SIG-M5 treated with dmso at 0.1 percent for 504 hours (cell line): Measurements from ENCODE around the gene PDSS2.
"Not testable (repeated sequence)": the region's sequence is repeated elsewhere in the genome, so short reads cannot be mapped to it uniquely, and the experiment has no call there.

Experiments
- DNase-seq: peaks from one replicate; lab custom pipeline; 2025; ENCODE audit not compliant: unreplicated experiment; lab: John Stamatoyannopoulos, UW

The PDSS2 gene

GRCh38 chr6:107459283-107460082 is at the start of gene PDSS2:
PDSS2 (minus strand) TSS chr6:107459564; CDS start chr6:107459285, 279 bp downstream.
- peak; percentile 96 for DNase-seq

- no peak for DNase-seq
These were observed 46.8 kb upstream of the PDSS2 start for GRCh38 chr6:107506145-107506544.

GRCh38 chr6:107504270-107505026 is 45.1 kb upstream of the PDSS2 start:
- no peak for DNase-seq

- no peak for DNase-seq
These were observed 37.7 kb upstream of the PDSS2 start for GRCh38 chr6:107496892-107497684.

- no peak for DNase-seq
These were observed 36.6 kb upstream of the PDSS2 start for GRCh38 chr6:107495971-107496370.

- DNase-seq: no peak
These were observed 35.9 kb upstream of the PDSS2 start for GRCh38 chr6:107495196-107495643.

- DNase-seq: peak; percentile 55
These were observed 34.0 kb upstream of the PDSS2 start for GRCh38 chr6:107493158-107494057.

GRCh38 chr6:107491760-107492660 is 32.6 kb upstream of the PDSS2 start:
- no peak for DNase-seq

- no peak for DNase-seq
These were observed 31.8 kb upstream of the PDSS2 start for GRCh38 chr6:107491138-107491609.

GRCh38 chr6:107490566-107491137 is 31.3 kb upstream of the PDSS2 start:
- DNase-seq: no peak

GRCh38 chr6:107489636-107490565 is 30.5 kb upstream of the PDSS2 start, which contains the start of gene SOBP:
SOBP (plus strand) TSS chr6:107490117; CDS start chr6:107490617, 500 bp downstream.
- no peak for DNase-seq

GRCh38 chr6:107488875-107489635 is 29.7 kb upstream of the PDSS2 start:
- DNase-seq: no peak

- no peak for DNase-seq
These were observed 29.0 kb upstream of the PDSS2 start for GRCh38 chr6:107488174-107488874.

GRCh38 chr6:107485157-107485556 is 25.8 kb upstream of the PDSS2 start:
- DNase-seq: no peak

GRCh38 chr6:107479089-107479690 is 19.8 kb upstream of the PDSS2 start:
- DNase-seq: no peak

GRCh38 chr6:107475826-107476225 is 16.5 kb upstream of the PDSS2 start:
- not testable (repeated sequence) for DNase-seq
